Right lobe of liver (tissue), 6 donors: Measurements from ENCODE around the gene MAGI1. TPM values are rescaled to one million over a fixed set of nuclear protein-coding genes. Genes with fewer than 3 reads are reported as not detected.

Experiments used
- ATAC-seq, 4 donors: fragments of 200-7000 bp; cut with Tn5 transposase; one replicate each; pipeline ENCODE4 v1.9.1; 2020; ENCODE audit warnings: mild to moderate bottlenecking in 4 of 4, moderate library complexity in 4 of 4
- DNase-seq, 3 donors: peaks; one replicate each; pipeline ENCODE4 v3.0.0-alpha.2; 2020
- H3K27ac ChIP-seq, 3 donors: fragments of 200-600 bp; one replicate each; pipeline ENCODE4 v1.8.0; 2022
- H3K27me3 ChIP-seq, 2 donors: fragments of 200-600 bp; one replicate each; pipeline ENCODE4 v1.8.0; 2022
- H3K36me3 ChIP-seq, 4 donors: fragments of 200-600 bp; sonication (generic) in 1 of 4; one replicate each; pipeline versions ENCODE4 v1.5.1 to v1.8.0; 2017 to 2022; ENCODE audit warnings: control low read depth in 1 of 4
- H3K4me1 ChIP-seq, 4 donors: fragments of 200-600 bp; sonication (generic) in 1 of 4; one replicate each; pipeline versions ENCODE4 v1.5.1 to v1.8.0; 2017 to 2022; ENCODE audit warnings: control low read depth in 1 of 4
- H3K4me3 ChIP-seq, 3 donors: fragments of 200-600 bp; one replicate each; pipeline ENCODE4 v1.8.0; 2022
- H3K9me3 ChIP-seq, 4 donors: fragments of 200-600 bp; sonication (generic) in 1 of 4; one replicate each; pipeline versions ENCODE4 v1.5.1 to v1.8.0; 2017 to 2022; ENCODE audit warnings: control low read depth in 1 of 4
- CTCF ChIP-seq, 4 donors: fragments of 200-600 bp in 3 of 4; fragments of 450-650 bp in 1 of 4; IDR thresholded peaks; one replicate each; pipeline versions ENCODE4 v1.5.1 to v1.8.0; 2016 to 2022; ENCODE audit warnings: antibody characterized with exemption in 4 of 4, mild to moderate bottlenecking in 2 of 4
- POLR2A ChIP-seq: fragments of 450-650 bp; IDR thresholded peaks from one replicate; pipeline ENCODE4 v1.6.1; 2017; ENCODE audit warnings: antibody characterized with exemption, mild to moderate bottlenecking
- WGBS: methylation state at CpG from one replicate; pipeline ENCODE4 v1.1.6; 2018; ENCODE audit warnings: low coverage, low lambda C conversion rate; ENCODE audit not compliant: insufficient coverage; ENCODE audit errors: missing lambda C conversion rate; 5-methylcytosine and 5-hydroxymethylcytosine counted together
- intact Hi-C, 2 donors: fragments of 100-400 bp; cut with DNase I; formaldehyde crosslinking; loops; one replicate each; pipeline versions ENCODE4 v1.11.2 to v1.14.1; 2022
- total RNA-seq, 6 experiments: library from RNA; depleted of rRNA in 2 of 6; stranded (reverse); fragments of >200 nt in 2 of 6; fragmentation: NEBNext Ultra II Directional in 3 of 6; extraction: Animal tissue kit (Norgen Biotek cat#: 25700) in 3 of 6; gene quantifications; one replicate each; pipeline versions ENCODE4 v1.1.0 to v1.2.4, GENCODE V29; 2016 to 2023
- donor health status: DM: no; HTN: yes; CAD: no.
- donor health status: DM: no; HTN: no; CAD: no.
- donor health status: DM: no; HTN: no; CAD: no.
- donor health status: DM: no; HTN: yes; CAD: no.
- donor health status: DM: no; HTN: yes; CAD: no.

MAGI1 gene
- total RNA-seq, 6 experiments from 2014 or later, result 22.6 to 37.7 (median 26.9) TPM

GRCh38 chr3:65734792-65735191, 303.9 kb downstream of the MAGI1 start:
- H3K27ac ChIP-seq, result no peak overlapping the region
- no peaks in the 10 kb centered on the region for H3K27me3 ChIP-seq
- DNase-seq (no peak), ATAC-seq (no peak)
- no peaks in the 10 kb centered on the region for H3K9me3 ChIP-seq
- intact Hi-C loops, result no loop called here
- H3K36me3 ChIP-seq, result no peaks in the 10 kb centered on the region
- TF ChIP-seq POLR2A, result no peak
- no peak for TF ChIP-seq CTCF (IDR thresholded peaks at IDR 0.05)
- 100% methylated on average over 1 of the region's 1 CpG for WGBS
- no peak overlapping the region for H3K4me3 ChIP-seq
- H3K4me1 ChIP-seq, result peaks cover 0 to 6% (median 3%) of the 10 kb centered on the region in 4 donors

- WGBS, result 85% methylated on average over 3 of the region's 3 CpGs
- Histone ChIP-seq H3K9me3 (no peaks in the 10 kb centered on the region), H3K4me3 (no peak overlapping the region), H3K4me1 (peaks cover 0 to 9% (median 4%) of the 10 kb centered on the region in 4 donors), H3K27ac (no peak overlapping the region), H3K27me3 (no peaks in the 10 kb centered on the region), H3K36me3 (no peaks in the 10 kb centered on the region)
- TF ChIP-seq CTCF (IDR thresholded peaks at IDR 0.05), result no peak
- TF ChIP-seq POLR2A, result no peak
- intact Hi-C loops, result no loop called here
- DNase-seq, result no peak
- no peak for ATAC-seq
These were observed 304.3 kb downstream of the MAGI1 start for GRCh38 chr3:65734382-65734781.

GRCh38 chr3:65733459-65733858, 305.3 kb downstream of the MAGI1 start:
- 71% methylated on average over 1 of the region's 1 CpG for WGBS
- Histone ChIP-seq H3K4me3 (no peak overlapping the region), H3K9me3 (no peaks in the 10 kb centered on the region), H3K27me3 (no peaks in the 10 kb centered on the region), H3K36me3 (no peaks in the 10 kb centered on the region), H3K27ac (no peak overlapping the region), H3K4me1 (peaks cover 0 to 17% (median 8%) of the 10 kb centered on the region in 4 donors)
- intact Hi-C loops, result no loop called here
- TF ChIP-seq CTCF (IDR thresholded peaks at IDR 0.05) (no peak), POLR2A (no peak)
- ATAC-seq, result no peak
- DNase-seq, result no peak

GRCh38 chr3:65732051-65732935, 306.4 kb downstream of the MAGI1 start:
- DNase-seq, result no peak
- H3K36me3 ChIP-seq, result no peaks in the 10 kb centered on the region
- H3K27me3 ChIP-seq, result no peaks in the 10 kb centered on the region
- TF ChIP-seq CTCF (IDR thresholded peaks at IDR 0.05) (peak; percentile 67 to 76 (median 71)), POLR2A (no peak)
- intact Hi-C loops, result no loop called here
- 29% methylated on average over 6 of the region's 6 CpGs for WGBS
- no peak overlapping the region for H3K27ac ChIP-seq
- no peaks in the 10 kb centered on the region for H3K9me3 ChIP-seq
- H3K4me1 ChIP-seq, result peaks cover 0 to 22% (median 10%) of the 10 kb centered on the region in 4 donors
- H3K4me3 ChIP-seq, result no peak overlapping the region
- ATAC-seq, result peak; percentile 74 to 84 (median 78)
